ENCODE measurements around the gene SLC15A5. TPM values are rescaled to one million over a fixed set of nuclear protein-coding genes. Genes with fewer than 3 reads are reported as not detected.

Gene SLC15A5
- not detected for polyA plus RNA-seq
- long read RNA-seq, donor 1, result 0 reads
- long read RNA-seq, donor 2, result 0 reads
- long read RNA-seq, donor 3, result 0 reads
- long read RNA-seq, donor 4, result 0 reads
- long read RNA-seq, donor 5, result 0 reads
- long read RNA-seq, donor 6, result 0 reads
- long read RNA-seq, donor 7, result 0 reads
- long read RNA-seq, donor 8, result 0 reads
- long read RNA-seq, donor 9, result 0 reads
- long read RNA-seq, donor 10, result 0 reads
- long read RNA-seq, donor 11, partial matches to known transcripts, result 54 of 196 reads
- long read RNA-seq, donor 11, other reads (novel, unspliced or antisense), result 142 of 196 reads

GRCh38 chr12:16277585-16277984 is at the start of gene SLC15A5:
Gene SLC15A5, minus strand, starts transcription at chr12:16277685. Its CDS starts 0 bp downstream, at chr12:16277685.
- DNase-seq, result no peak
- no peak within 1 kb of the TSS for H3K27ac ChIP-seq (ENCODE audit: low read length)
- no peaks in the 10 kb centered on the region for H3K27me3 ChIP-seq (ENCODE audit: control insufficient read depth, insufficient read depth, low read length)
- 90% methylated on average over 2 of the region's 5 CpGs for WGBS (ENCODE audit: insufficient coverage, low lambda C conversion rate)
- no peaks in the 10 kb centered on the region for H3K36me3 ChIP-seq (ENCODE audit: control insufficient read depth, insufficient read depth, low read length)
- H3K4me1 ChIP-seq (ENCODE audit: control insufficient read depth, insufficient read depth, low read length), result peaks cover 3% of the 10 kb centered on the region
- no peaks in the 10 kb centered on the region for H3K9me3 ChIP-seq (ENCODE audit: control insufficient read depth, low read depth, low read length)
- H3K4me3 ChIP-seq (ENCODE audit: low read length), result no peak within 1 kb of the TSS

GRCh38 chr12:16325426-16325825 is 47.9 kb upstream of the SLC15A5 start:
- H3K27ac ChIP-seq (ENCODE audit: low read length), result no peak overlapping the region
- peak in 1 of 2 donors; percentile 29 for DNase-seq
- no CpG with 5 or more reads among the region's 3 CpGs for WGBS (ENCODE audit: insufficient coverage, low lambda C conversion rate)
- no peaks in the 10 kb centered on the region for H3K27me3 ChIP-seq (ENCODE audit: control insufficient read depth, insufficient read depth, low read length)
- H3K36me3 ChIP-seq (ENCODE audit: control insufficient read depth, insufficient read depth, low read length), result no peaks in the 10 kb centered on the region
- H3K4me3 ChIP-seq (ENCODE audit: low read length), result no peak overlapping the region
- peaks cover 11% of the 10 kb centered on the region for H3K4me1 ChIP-seq (ENCODE audit: control insufficient read depth, insufficient read depth, low read length)
- H3K9me3 ChIP-seq (ENCODE audit: control insufficient read depth, low read depth, low read length), result peaks cover 7% of the 10 kb centered on the region

- H3K4me1 ChIP-seq (ENCODE audit: control insufficient read depth, insufficient read depth, low read length), result peaks cover 11% of the 10 kb centered on the region
- H3K27ac ChIP-seq (ENCODE audit: low read length), result peak overlapping the region; percentile 47
- 50% methylated on average over 2 of the region's 3 CpGs for WGBS (ENCODE audit: insufficient coverage, low lambda C conversion rate)
- H3K36me3 ChIP-seq (ENCODE audit: control insufficient read depth, insufficient read depth, low read length), result no peaks in the 10 kb centered on the region
- no peaks in the 10 kb centered on the region for H3K27me3 ChIP-seq (ENCODE audit: control insufficient read depth, insufficient read depth, low read length)
- DNase-seq, result no peak
- H3K9me3 ChIP-seq (ENCODE audit: control insufficient read depth, low read depth, low read length), result peaks cover 7% of the 10 kb centered on the region
- peak overlapping the region; percentile 2 for H3K4me3 ChIP-seq (ENCODE audit: low read length)
These were observed 47.3 kb upstream of the SLC15A5 start for GRCh38 chr12:16324772-16325171.

- Histone ChIP-seq H3K4me3 (ENCODE audit: low read length) (peak overlapping the region; percentile 2), H3K27ac (ENCODE audit: low read length) (peak overlapping the region; percentile 47), H3K4me1 (ENCODE audit: control insufficient read depth, insufficient read depth, low read length) (peaks cover 11% of the 10 kb centered on the region), H3K9me3 (ENCODE audit: control insufficient read depth, low read depth, low read length) (peaks cover 7% of the 10 kb centered on the region), H3K27me3 (ENCODE audit: control insufficient read depth, insufficient read depth, low read length) (no peaks in the 10 kb centered on the region), H3K36me3 (ENCODE audit: control insufficient read depth, insufficient read depth, low read length) (no peaks in the 10 kb centered on the region)
- DNase-seq, result peak; percentile 29 to 76
- WGBS (ENCODE audit: insufficient coverage, low lambda C conversion rate), result 21% methylated on average over 5 of the region's 5 CpGs
These were observed 46.8 kb upstream of the SLC15A5 start for GRCh38 chr12:16324272-16324671.

GRCh38 chr12:16323638-16324037 is 46.2 kb upstream of the SLC15A5 start:
- no peak overlapping the region for H3K27ac ChIP-seq (ENCODE audit: low read length)
- H3K4me1 ChIP-seq (ENCODE audit: control insufficient read depth, insufficient read depth, low read length), result peaks cover 11% of the 10 kb centered on the region
- 100% methylated on average over 1 of the region's 2 CpGs for WGBS (ENCODE audit: insufficient coverage, low lambda C conversion rate)
- no peaks in the 10 kb centered on the region for H3K36me3 ChIP-seq (ENCODE audit: control insufficient read depth, insufficient read depth, low read length)
- H3K9me3 ChIP-seq (ENCODE audit: control insufficient read depth, low read depth, low read length), result peaks cover 7% of the 10 kb centered on the region
- no peaks in the 10 kb centered on the region for H3K27me3 ChIP-seq (ENCODE audit: control insufficient read depth, insufficient read depth, low read length)
- no peak for DNase-seq
- H3K4me3 ChIP-seq (ENCODE audit: low read length), result no peak overlapping the region

GRCh38 chr12:16323010-16323409 is 45.5 kb upstream of the SLC15A5 start:
- Histone ChIP-seq H3K4me3 (ENCODE audit: low read length) (no peak overlapping the region), H3K27ac (ENCODE audit: low read length) (no peak overlapping the region), H3K4me1 (ENCODE audit: control insufficient read depth, insufficient read depth, low read length) (peaks cover 11% of the 10 kb centered on the region), H3K36me3 (ENCODE audit: control insufficient read depth, insufficient read depth, low read length) (no peaks in the 10 kb centered on the region), H3K9me3 (ENCODE audit: control insufficient read depth, low read depth, low read length) (peaks cover 5% of the 10 kb centered on the region), H3K27me3 (ENCODE audit: control insufficient read depth, insufficient read depth, low read length) (no peaks in the 10 kb centered on the region)
- WGBS (ENCODE audit: insufficient coverage, low lambda C conversion rate), result 86% methylated on average over 1 of the region's 1 CpG
- no peak for DNase-seq

GRCh38 chr12:16310934-16311333 is 33.4 kb upstream of the SLC15A5 start:
- Histone ChIP-seq H3K9me3 (ENCODE audit: control insufficient read depth, low read depth, low read length) (no peaks in the 10 kb centered on the region), H3K4me1 (ENCODE audit: control insufficient read depth, insufficient read depth, low read length) (no peaks in the 10 kb centered on the region), H3K36me3 (ENCODE audit: control insufficient read depth, insufficient read depth, low read length) (no peaks in the 10 kb centered on the region), H3K27ac (ENCODE audit: low read length) (no peak overlapping the region), H3K4me3 (ENCODE audit: low read length) (no peak overlapping the region), H3K27me3 (ENCODE audit: control insufficient read depth, insufficient read depth, low read length) (no peaks in the 10 kb centered on the region)
- 100% methylated on average over 1 of the region's 1 CpG for WGBS (ENCODE audit: insufficient coverage, low lambda C conversion rate)
- no peak for DNase-seq

- Histone ChIP-seq H3K4me3 (ENCODE audit: low read length) (no peak overlapping the region), H3K27ac (ENCODE audit: low read length) (no peak overlapping the region), H3K27me3 (ENCODE audit: control insufficient read depth, insufficient read depth, low read length) (no peaks in the 10 kb centered on the region), H3K4me1 (ENCODE audit: control insufficient read depth, insufficient read depth, low read length) (no peaks in the 10 kb centered on the region), H3K9me3 (ENCODE audit: control insufficient read depth, low read depth, low read length) (no peaks in the 10 kb centered on the region), H3K36me3 (ENCODE audit: control insufficient read depth, insufficient read depth, low read length) (no peaks in the 10 kb centered on the region)
- 100% methylated on average over 1 of the region's 3 CpGs for WGBS (ENCODE audit: insufficient coverage, low lambda C conversion rate)
- no peak for DNase-seq
These were observed 30.5 kb upstream of the SLC15A5 start for GRCh38 chr12:16307856-16308475.

- WGBS (ENCODE audit: insufficient coverage, low lambda C conversion rate), result no CpG with 5 or more reads among the region's 2 CpGs
- no peak overlapping the region for H3K4me3 ChIP-seq (ENCODE audit: low read length)
- no peak for DNase-seq
- no peaks in the 10 kb centered on the region for H3K27me3 ChIP-seq (ENCODE audit: control insufficient read depth, insufficient read depth, low read length)
- no peaks in the 10 kb centered on the region for H3K36me3 ChIP-seq (ENCODE audit: control insufficient read depth, insufficient read depth, low read length)
- no peaks in the 10 kb centered on the region for H3K4me1 ChIP-seq (ENCODE audit: control insufficient read depth, insufficient read depth, low read length)
- H3K27ac ChIP-seq (ENCODE audit: low read length), result no peak overlapping the region
- no peaks in the 10 kb centered on the region for H3K9me3 ChIP-seq (ENCODE audit: control insufficient read depth, low read depth, low read length)
These were observed 26.5 kb upstream of the SLC15A5 start for GRCh38 chr12:16303939-16304338.

- 60% methylated on average over 1 of the region's 7 CpGs for WGBS (ENCODE audit: insufficient coverage, low lambda C conversion rate)
- Histone ChIP-seq H3K9me3 (ENCODE audit: control insufficient read depth, low read depth, low read length) (no peaks in the 10 kb centered on the region), H3K4me3 (ENCODE audit: low read length) (no peak overlapping the region), H3K36me3 (ENCODE audit: control insufficient read depth, insufficient read depth, low read length) (no peaks in the 10 kb centered on the region), H3K4me1 (ENCODE audit: control insufficient read depth, insufficient read depth, low read length) (no peaks in the 10 kb centered on the region), H3K27me3 (ENCODE audit: control insufficient read depth, insufficient read depth, low read length) (no peaks in the 10 kb centered on the region), H3K27ac (ENCODE audit: low read length) (no peak overlapping the region)
- no peak for DNase-seq
These were observed 23.3 kb upstream of the SLC15A5 start for GRCh38 chr12:16300736-16301135.

- no peaks in the 10 kb centered on the region for H3K4me1 ChIP-seq (ENCODE audit: control insufficient read depth, insufficient read depth, low read length)
- no peaks in the 10 kb centered on the region for H3K36me3 ChIP-seq (ENCODE audit: control insufficient read depth, insufficient read depth, low read length)
- no peak overlapping the region for H3K27ac ChIP-seq (ENCODE audit: low read length)
- no CpG with 5 or more reads among the region's 1 CpG for WGBS (ENCODE audit: insufficient coverage, low lambda C conversion rate)
- no peaks in the 10 kb centered on the region for H3K9me3 ChIP-seq (ENCODE audit: control insufficient read depth, low read depth, low read length)
- H3K27me3 ChIP-seq (ENCODE audit: control insufficient read depth, insufficient read depth, low read length), result no peaks in the 10 kb centered on the region
- no peak overlapping the region for H3K4me3 ChIP-seq (ENCODE audit: low read length)
- DNase-seq, result no peak
These were observed 22.6 kb upstream of the SLC15A5 start for GRCh38 chr12:16300122-16300521.

Measured in large intestine (tissue), 12 donors.